Urinary bladder (tissue), 4 donors: ENCODE results near the gene ACOXL. TPM values are rescaled to one million over a fixed set of nuclear protein-coding genes. Genes with fewer than 3 reads are reported as not detected.

Experiments used
- DNase-seq: peaks from one replicate; pipeline ENCODE4 v3.0.0-alpha.2; 2015; ENCODE audit errors: extremely low spot score
- H3K27ac ChIP-seq: one replicate; pipeline ENCODE4 v1.5.1; 2013; ENCODE audit warnings: low read depth, mild to moderate bottlenecking, moderate library complexity
- H3K36me3 ChIP-seq: one replicate; pipeline ENCODE4 v1.6.1; 2013; ENCODE audit warnings: mild to moderate bottlenecking, moderate library complexity; ENCODE audit not compliant: insufficient read depth
- H3K4me1 ChIP-seq: one replicate; pipeline ENCODE4 v1.6.1; 2013; ENCODE audit warnings: mild to moderate bottlenecking, moderate library complexity; ENCODE audit not compliant: insufficient read depth
- H3K4me3 ChIP-seq: one replicate; pipeline ENCODE4 v1.5.1; 2013; ENCODE audit warnings: low read depth, low read length
- WGBS: extraction: QIAGEN DNeasy Blood & Tissue Kit; methylation state at CpG from one replicate; pipeline ENCODE4 v1.1.7; 2013; 5-methylcytosine and 5-hydroxymethylcytosine counted together
- polyA plus RNA-seq: library from polyadenylated mRNA; stranded (reverse); fragments of 200-250 nt; gene quantifications from one replicate; pipeline ENCODE4 v1.2.3, GENCODE V29; 2013
- total RNA-seq: library from RNA; depleted of rRNA; stranded (reverse); fragments of >200 nt; gene quantifications from one replicate; pipeline ENCODE4 v1.2.3, GENCODE V29; 2014
- donor health status: healthy with polysubstance abuse.
- donor health status: healthy.

ACOXL gene
- total and polyA plus RNA-seq, 2 donors = 1.2 to 6.2 TPM

GRCh38 chr2:110984694-110985490 is 252.5 kb downstream of the ACOXL start:
- no peak for DNase-seq
- H3K4me1 ChIP-seq = no peaks in the 10 kb centered on the region
- no peak overlapping the region for H3K27ac ChIP-seq
- no peak overlapping the region for H3K4me3 ChIP-seq
- WGBS = 84% methylated on average over 8 of the region's 8 CpGs
- no peaks in the 10 kb centered on the region for H3K36me3 ChIP-seq

- H3K27ac ChIP-seq = no peak overlapping the region
- H3K4me1 ChIP-seq = no peaks in the 10 kb centered on the region
- no peaks in the 10 kb centered on the region for H3K36me3 ChIP-seq
- no peak for DNase-seq
- no peak overlapping the region for H3K4me3 ChIP-seq
- 98% methylated on average over 2 of the region's 2 CpGs for WGBS
Observed at GRCh38 chr2:110990440-110990839, 258.1 kb downstream of the ACOXL start.

- Histone ChIP-seq H3K27ac (no peak overlapping the region), H3K4me3 (no peak overlapping the region), H3K36me3 (no peaks in the 10 kb centered on the region), H3K4me1 (no peaks in the 10 kb centered on the region)
- peak; percentile 74 for DNase-seq
- WGBS = 26% methylated on average over 5 of the region's 5 CpGs
Observed at GRCh38 chr2:110991911-110992310, 259.5 kb downstream of the ACOXL start.

- Histone ChIP-seq H3K4me1 (no peaks in the 10 kb centered on the region), H3K27ac (no peak overlapping the region), H3K4me3 (no peak overlapping the region), H3K36me3 (no peaks in the 10 kb centered on the region)
- DNase-seq = no peak
- 95% methylated on average over 2 of the region's 2 CpGs for WGBS
Observed at GRCh38 chr2:110992886-110993285, 260.5 kb downstream of the ACOXL start.

- Histone ChIP-seq H3K4me3 (no peak overlapping the region), H3K36me3 (no peaks in the 10 kb centered on the region), H3K4me1 (no peaks in the 10 kb centered on the region), H3K27ac (no peak overlapping the region)
- DNase-seq = no peak
- WGBS = 57% methylated on average over 4 of the region's 4 CpGs
Observed at GRCh38 chr2:110993557-110994231, 261.3 kb downstream of the ACOXL start.

- Histone ChIP-seq H3K4me3 (no peak overlapping the region), H3K27ac (no peak overlapping the region), H3K4me1 (no peaks in the 10 kb centered on the region), H3K36me3 (no peaks in the 10 kb centered on the region)
- 48% methylated on average over 5 of the region's 5 CpGs for WGBS
- no peak for DNase-seq
Observed at GRCh38 chr2:110994250-110994961, 262.0 kb downstream of the ACOXL start.

- DNase-seq = no peak
- H3K4me3 ChIP-seq = no peak overlapping the region
- WGBS = 78% methylated on average over 6 of the region's 6 CpGs
- H3K36me3 ChIP-seq = no peaks in the 10 kb centered on the region
- no peaks in the 10 kb centered on the region for H3K4me1 ChIP-seq
- no peak overlapping the region for H3K27ac ChIP-seq
Observed at GRCh38 chr2:110995911-110996310, 263.5 kb downstream of the ACOXL start.

- no peak overlapping the region for H3K4me3 ChIP-seq
- H3K27ac ChIP-seq = no peak overlapping the region
- H3K4me1 ChIP-seq = no peaks in the 10 kb centered on the region
- H3K36me3 ChIP-seq = no peaks in the 10 kb centered on the region
- no peak for DNase-seq
- 75% methylated on average over 6 of the region's 6 CpGs for WGBS
Observed at GRCh38 chr2:110997331-110998045, 265.1 kb downstream of the ACOXL start.

- H3K27ac ChIP-seq = no peak overlapping the region
- WGBS = 53% methylated on average over 4 of the region's 4 CpGs
Observed at GRCh38 chr2:110998311-110998710, 265.9 kb downstream of the ACOXL start.

GRCh38 chr2:110999626-111000025 is 267.3 kb downstream of the ACOXL start:
- no peak for DNase-seq
- Histone ChIP-seq H3K36me3 (no peaks in the 10 kb centered on the region), H3K4me1 (no peaks in the 10 kb centered on the region), H3K4me3 (no peak overlapping the region), H3K27ac (no peak overlapping the region)

More at GRCh38 chr2:110998311-110998710, 265.9 kb downstream of the ACOXL start:
- no peaks in the 10 kb centered on the region for H3K36me3 ChIP-seq
- no peaks in the 10 kb centered on the region for H3K4me1 ChIP-seq
- no peak overlapping the region for H3K4me3 ChIP-seq
- DNase-seq = no peak

GRCh38 chr2:111005307-111005706 is 272.9 kb downstream of the ACOXL start:
- H3K4me3 ChIP-seq = no peak overlapping the region
- WGBS = 93% methylated on average over 3 of the region's 3 CpGs
- no peak for DNase-seq
- H3K36me3 ChIP-seq = no peaks in the 10 kb centered on the region
- H3K27ac ChIP-seq = no peak overlapping the region
- H3K4me1 ChIP-seq = no peaks in the 10 kb centered on the region

GRCh38 chr2:111005821-111006220 is 273.4 kb downstream of the ACOXL start:
- Histone ChIP-seq H3K4me3 (no peak overlapping the region), H3K36me3 (no peaks in the 10 kb centered on the region), H3K27ac (no peak overlapping the region), H3K4me1 (no peaks in the 10 kb centered on the region)
- no peak for DNase-seq
- 80% methylated on average over 4 of the region's 4 CpGs for WGBS
